ENCODE data around the gene MANBA.

DNA sequence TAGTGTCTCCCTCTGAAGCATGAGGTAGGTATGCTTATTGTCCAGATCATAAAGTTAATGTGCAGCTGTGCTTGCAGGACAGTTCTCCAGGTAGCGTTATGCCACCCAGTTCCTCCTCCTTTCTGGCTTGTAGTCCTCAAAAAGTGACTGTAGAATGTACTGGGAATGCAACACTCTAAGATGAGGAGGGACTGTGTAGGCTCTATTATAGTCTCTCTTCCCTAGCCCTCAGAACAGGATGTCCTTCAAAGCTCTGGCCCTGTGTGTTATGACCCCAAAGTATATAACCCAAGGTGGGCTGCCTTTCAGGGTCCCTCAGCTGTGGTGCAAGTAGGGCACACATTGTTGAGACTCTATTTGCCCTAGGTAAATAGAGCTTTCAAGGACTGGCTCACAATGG, 20.8 kb upstream of the MANBA start:
- TF ChIP-seq, protein P1, sequence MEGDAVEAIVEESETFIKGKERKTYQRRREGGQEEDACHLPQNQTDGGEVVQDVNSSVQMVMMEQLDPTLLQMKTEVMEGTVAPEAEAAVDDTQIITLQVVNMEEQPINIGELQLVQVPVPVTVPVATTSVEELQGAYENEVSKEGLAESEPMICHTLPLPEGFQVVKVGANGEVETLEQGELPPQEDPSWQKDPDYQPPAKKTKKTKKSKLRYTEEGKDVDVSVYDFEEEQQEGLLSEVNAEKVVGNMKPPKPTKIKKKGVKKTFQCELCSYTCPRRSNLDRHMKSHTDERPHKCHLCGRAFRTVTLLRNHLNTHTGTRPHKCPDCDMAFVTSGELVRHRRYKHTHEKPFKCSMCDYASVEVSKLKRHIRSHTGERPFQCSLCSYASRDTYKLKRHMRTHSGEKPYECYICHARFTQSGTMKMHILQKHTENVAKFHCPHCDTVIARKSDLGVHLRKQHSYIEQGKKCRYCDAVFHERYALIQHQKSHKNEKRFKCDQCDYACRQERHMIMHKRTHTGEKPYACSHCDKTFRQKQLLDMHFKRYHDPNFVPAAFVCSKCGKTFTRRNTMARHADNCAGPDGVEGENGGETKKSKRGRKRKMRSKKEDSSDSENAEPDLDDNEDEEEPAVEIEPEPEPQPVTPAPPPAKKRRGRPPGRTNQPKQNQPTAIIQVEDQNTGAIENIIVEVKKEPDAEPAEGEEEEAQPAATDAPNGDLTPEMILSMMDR (conservative IDR thresholded peaks at IDR 0.05 in 1 of 2, IDR thresholded peaks at IDR 0.05 in 1 of 2; ENCODE audit: extremely low read depth in 1 of 2, insufficient read depth in 1 of 2, low read depth in 1 of 2, low read length in 2 of 2) = no peak
- TF ChIP-seq EZH2 (IDR thresholded peaks at IDR 0.05; ENCODE audit: borderline replicate concordance, low read length) = no peak

All from mammary epithelial cell (primary cell).